GM12801 (cell line): ENCODE results near the gene CYP46A1.

Experiments
- CTCF ChIP-seq: IDR thresholded peaks from one replicate; pipeline ENCODE4 v1.5.1; 2011; ENCODE audit warnings: control low read depth; ENCODE audit not compliant: insufficient read length; ENCODE audit errors: extremely low read depth

Gene CYP46A1

GRCh38 chr14:99688210-99688581 lies 4.1 kb downstream of the CYP46A1 start:
- TF ChIP-seq CTCF, result no peak

- TF ChIP-seq CTCF, result no peak
Measured at GRCh38 chr14:99688629-99689028, 4.5 kb downstream of the CYP46A1 start.

- no peak for TF ChIP-seq CTCF
Measured at GRCh38 chr14:99689266-99690236, 5.5 kb downstream of the CYP46A1 start.

GRCh38 chr14:99690636-99691035 lies 6.5 kb downstream of the CYP46A1 start:
- TF ChIP-seq CTCF, result no peak

GRCh38 chr14:99691111-99691885 lies 7.2 kb downstream of the CYP46A1 start:
- no peak for TF ChIP-seq CTCF

- no peak for TF ChIP-seq CTCF
Measured at GRCh38 chr14:99693918-99694317, 9.8 kb downstream of the CYP46A1 start.

GRCh38 chr14:99696929-99697328 lies 12.8 kb downstream of the CYP46A1 start:
- TF ChIP-seq CTCF, result no peak
